Fibroblast of upper back skin (primary cell): Measurements from ENCODE around the gene CDH2.
A peak's percentile ranks its signal among the peaks of the same experiment; 100 is the strongest.

ENCODE experiments used
- DNase-seq: peaks from one replicate; pipeline ENCODE4 v3.0.0-alpha.2; 2013

Gene CDH2

DNA sequence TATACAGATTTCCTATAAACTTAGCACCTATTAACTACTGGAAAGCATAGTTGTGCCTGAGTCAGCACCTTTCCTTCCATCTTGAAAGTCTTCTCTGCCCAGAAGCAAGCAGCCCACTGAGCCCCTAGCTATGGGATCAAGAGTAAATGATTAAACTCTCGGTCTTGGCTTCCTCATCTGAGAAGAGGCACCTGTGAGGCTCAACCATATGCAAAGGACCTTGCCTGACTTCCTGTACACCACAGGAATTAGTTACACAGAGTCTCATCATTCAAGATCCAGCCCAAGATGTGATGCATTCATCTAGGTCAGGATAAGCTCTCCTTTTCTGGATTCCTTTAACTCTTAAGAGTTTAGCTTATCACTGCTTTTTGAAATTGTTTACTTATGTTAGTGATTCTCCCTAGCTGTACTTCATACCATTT is 96.0 kb downstream of the CDH2 start:
- peak; percentile 60 for DNase-seq

DNA sequence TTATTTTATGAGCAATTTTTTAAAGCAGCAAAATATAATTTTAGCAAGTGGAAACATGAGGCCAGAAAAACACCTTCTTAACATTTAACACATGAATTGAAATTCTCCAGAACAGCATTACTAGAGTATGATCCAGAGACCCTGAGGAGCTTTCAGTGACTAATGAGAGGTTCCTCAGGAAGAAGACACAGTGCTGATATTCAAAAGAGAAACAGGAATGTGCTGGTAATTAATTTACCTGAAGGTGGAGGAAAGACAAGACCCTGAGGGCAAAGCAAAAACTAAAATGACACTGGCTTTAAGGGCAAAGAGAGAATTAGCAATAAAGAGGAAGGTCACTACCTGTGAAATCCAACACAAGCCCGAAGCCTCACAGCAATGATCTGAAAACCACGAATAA is 97.0 kb downstream of the CDH2 start:
- DNase-seq, result no peak

DNA sequence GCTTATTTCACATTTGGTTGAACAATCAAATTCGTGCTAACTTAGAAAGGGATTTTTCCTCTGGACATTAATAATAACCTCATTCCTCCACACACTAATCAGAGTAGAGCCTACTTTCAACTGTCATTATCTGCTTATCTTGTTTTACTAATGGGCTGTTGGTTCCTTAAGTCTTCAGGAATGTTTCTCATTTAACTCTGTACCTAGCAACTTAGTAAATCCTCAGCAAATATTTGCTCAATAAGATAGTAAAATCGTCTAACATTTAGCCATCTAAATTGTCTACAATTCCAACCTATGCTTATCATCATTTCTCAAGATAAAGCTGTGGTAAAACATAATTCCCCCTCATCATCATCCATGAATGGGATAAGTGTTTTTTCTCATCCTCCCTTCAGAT is 98.1 kb downstream of the CDH2 start:
- DNase-seq, result no peak

DNA sequence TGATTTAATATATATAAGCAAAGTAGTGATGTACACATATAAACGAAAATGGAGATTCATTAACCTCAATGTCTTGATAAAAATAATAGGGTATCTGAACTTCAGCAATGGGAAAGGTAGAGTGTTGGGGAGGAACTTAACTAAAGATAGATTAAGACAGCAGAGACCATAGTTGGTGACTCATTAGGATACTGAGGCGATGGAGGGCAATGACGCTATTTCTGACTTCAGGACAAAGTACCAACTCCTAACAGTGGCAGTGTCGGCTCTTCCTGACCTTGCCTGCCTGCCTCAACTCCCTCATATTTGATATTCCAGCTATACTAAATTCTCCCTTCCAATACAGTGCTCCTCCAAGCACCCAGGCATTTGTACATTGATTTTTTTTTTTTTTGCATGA is 98.6 kb downstream of the CDH2 start:
- no peak for DNase-seq

DNA sequence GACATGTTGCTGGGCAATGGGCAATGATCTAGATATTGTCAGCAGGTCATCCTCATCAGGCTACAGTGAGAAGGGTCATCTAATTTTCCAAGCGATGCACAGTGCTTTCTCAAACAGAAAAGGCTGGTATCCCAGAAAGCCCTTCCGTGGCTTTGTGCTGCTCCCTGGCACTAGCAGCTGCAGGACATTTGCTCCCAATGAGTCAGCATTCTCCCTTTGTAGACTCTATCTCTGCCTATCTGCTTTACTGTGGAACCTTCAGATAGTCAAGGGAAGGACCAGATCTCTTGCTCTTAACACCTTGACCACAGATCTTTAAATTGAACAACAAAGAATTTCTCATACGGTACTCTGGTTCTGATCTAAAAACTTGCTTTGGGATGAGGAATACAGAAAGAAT is 101.4 kb downstream of the CDH2 start:
- DNase-seq, result peak; percentile 51

DNA sequence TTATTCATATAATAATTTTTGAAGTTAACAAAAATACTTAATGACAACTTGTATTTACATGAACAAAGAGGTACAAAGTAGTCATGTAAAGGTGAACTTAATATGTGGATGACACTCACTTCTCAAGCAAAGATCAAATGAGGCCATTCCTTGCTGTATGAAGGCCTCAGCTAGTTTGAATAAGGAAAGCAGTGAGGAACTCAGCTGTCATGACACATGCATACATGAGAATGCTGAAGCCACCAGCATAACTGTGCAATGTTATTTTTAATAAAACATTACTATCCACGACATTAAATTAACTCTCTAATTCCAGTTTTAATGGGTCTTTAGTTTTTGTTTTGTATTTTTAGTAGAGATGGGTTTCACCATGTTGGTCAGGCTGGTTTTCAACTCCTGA is 102.9 kb downstream of the CDH2 start:
- DNase-seq, result no peak

DNA sequence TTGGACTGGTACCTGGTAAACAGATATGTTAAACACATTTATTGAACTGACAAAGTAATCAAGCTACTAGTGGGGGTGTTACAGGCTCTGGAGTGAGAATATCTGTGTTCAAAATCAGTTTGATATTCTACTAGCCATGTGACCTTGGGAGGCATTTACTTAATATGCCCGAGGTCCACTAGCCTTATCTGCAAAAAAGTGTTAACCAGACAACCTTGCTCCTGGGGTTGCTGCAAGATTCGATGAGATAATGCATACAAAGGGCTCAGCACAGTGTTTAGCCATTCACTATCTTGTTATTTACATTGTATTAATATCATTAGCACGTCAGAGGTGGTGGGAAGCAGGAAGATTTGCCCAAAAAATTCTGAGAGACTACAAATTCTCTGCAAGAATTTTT is 103.3 kb downstream of the CDH2 start:
- DNase-seq, result no peak

DNA sequence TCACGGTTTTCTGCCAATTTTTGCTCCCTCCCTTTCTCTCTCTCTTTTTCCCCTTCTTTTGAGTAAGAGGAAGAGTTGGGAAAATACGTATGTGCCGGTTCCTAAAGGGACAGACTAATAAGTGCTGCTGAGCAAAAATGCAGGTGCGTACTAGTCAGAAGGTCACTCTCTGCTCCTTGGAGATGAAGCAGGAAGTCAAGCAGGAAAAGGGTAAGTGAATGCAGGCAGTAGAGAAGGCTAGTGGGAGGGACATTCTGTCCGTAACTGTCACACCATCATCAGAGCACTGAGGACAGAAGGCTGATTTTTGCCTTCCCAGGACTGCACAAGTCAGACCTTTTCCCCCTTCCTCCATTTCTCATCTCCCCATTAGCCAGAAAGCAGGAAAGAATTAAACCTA is 105.7 kb downstream of the CDH2 start:
- no peak for DNase-seq

DNA sequence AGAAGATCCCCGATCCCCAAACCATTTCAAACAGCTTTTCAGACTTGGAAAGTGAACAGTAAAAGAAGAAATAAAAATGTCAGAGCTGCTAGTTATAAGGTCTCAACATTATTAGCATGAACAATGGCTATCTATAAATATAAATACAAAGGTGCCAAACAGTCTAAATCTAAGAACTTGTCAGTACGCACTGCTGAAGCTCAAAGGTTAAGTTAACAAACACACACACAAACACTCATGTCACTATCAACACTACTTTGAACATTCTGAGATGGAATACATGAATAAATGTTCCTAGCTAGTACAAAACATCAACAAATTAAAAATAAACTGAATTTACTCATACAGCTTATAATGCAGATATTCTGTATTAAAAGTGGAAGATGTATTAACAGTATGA is 108.7 kb downstream of the CDH2 start:
- no peak for DNase-seq

DNA sequence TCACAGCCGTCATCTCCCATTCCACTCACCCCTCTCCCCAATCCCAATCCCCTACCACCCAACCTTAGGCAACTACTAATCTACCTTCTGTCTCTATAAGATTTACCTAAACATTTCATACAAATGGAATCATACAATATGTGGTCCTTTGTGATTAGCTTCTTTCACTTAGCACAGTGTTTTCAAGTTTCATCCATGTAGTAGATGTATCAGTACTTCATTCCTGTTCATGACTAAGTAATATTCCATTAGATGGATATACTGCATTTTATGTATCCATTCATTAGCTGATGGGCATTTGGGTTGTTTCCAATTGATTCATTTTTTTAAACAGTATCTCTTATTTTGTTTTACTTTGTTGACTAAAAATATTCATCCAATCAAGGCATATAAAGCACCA is 109.6 kb downstream of the CDH2 start:
- DNase-seq, result no peak

DNA sequence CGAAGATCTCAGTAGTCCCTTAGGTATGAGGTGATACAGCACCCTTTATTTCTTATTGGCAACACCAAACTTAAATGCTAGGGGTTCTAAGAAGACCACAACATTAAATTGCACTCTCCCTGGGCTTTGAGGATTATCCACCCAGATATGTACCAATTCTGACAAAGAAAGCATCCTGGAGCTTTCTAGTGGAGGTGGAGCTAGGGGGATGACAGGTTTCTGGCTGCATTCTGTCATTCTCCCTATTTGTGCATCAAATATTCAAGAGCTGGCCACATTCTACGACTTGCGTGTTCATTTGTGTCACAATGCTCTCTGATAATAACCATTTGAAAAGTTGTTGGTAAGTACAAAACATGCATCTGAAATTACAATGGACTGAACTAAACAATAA is 111.1 kb downstream of the CDH2 start:
- DNase-seq, result no peak

DNA sequence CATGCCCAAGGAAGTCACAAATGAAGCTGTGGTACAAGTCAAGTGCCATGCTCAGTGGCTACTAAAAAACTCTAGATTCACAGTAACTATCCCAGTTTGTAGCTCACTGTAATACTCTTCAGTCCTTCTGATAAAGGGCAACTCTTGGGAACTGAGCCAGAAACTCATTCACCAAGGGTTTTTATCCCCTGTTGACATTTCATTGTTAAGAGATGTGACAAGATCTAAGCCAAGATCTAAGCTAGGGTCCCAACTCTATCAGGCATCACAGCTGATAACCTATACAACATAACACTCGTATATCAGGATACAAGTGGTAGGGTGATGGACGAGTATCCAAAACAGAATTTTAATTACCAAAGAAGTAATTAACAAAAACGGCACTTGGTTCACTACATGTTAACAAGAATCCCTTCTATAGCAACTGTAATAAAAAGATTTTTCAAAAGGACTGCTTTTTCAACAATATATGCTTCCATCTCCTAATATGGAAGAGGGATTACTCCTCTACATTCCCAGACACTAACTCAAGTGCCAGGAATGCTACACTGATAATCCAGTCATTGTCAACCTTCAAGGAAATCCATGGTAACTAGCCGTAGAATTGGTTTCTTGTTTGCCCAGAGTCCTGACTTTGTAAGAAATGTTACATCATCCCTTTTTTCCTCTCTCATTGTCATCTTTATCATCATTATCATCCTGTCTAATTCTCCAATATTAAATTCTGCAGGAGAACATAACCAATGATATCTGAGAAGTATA is 111.7 kb downstream of the CDH2 start:
- peak; percentile 99 for DNase-seq

DNA sequence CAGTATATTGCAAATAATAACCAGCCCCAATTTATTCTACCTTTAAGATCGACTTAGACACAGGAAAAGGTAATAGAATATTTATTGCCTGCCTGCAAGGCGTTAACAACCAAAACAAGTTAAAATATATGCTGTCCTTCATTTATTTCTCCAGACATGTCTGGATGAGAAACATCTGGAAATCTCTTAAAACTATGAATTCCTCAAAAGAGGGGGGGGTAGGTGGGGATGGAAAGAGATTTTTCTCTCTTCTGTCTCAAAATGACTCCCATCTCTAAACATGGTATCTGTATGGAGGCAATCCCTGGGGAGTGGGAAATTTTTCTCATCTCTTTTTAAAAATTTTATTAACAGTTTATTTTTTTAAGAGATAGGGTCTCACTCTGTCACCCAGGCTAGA is 113.0 kb downstream of the CDH2 start:
- peak; percentile 83 for DNase-seq

DNA sequence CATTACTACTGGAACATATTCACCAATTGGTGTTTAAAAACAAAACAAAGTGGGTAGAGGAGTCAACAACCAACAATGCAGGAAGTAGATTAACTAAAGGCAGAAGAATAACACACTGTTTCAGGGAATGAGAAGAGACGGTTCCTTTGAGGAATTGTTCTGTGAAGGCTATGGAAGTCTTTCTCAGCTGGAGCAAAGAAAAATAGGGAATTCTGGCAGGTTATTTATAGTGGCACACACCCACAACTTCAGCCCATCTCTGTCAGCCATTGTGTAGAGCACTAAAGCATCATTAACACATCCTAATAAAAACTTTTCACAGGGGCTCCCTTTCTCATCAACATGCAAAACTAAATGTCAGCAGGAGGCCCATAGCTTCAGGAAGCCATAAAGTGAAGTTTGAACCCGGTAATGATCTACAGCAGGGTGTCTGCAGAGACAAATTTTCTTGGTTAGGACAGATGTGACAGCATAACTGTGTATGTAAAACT is 113.6 kb downstream of the CDH2 start:
- peak; percentile 62 for DNase-seq

DNA sequence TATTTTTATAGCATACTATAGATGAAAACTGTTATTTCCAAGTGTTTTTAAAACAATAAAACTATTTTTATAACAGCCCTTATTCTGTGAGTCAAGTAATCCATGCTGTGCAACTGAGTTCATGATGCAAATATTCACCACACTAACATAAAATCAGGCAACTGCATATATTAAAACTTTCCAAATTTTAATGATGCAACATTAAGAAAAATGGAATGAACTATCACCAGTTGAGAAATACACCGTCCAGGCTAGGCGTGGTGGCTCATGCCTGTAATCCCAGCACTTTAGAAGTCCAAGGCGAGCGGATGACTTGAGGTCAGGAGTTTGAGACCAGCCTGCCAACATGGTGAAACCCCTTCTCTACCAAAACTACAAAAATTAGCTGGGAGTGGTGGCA is 114.5 kb downstream of the CDH2 start:
- peak; percentile 84 for DNase-seq

DNA sequence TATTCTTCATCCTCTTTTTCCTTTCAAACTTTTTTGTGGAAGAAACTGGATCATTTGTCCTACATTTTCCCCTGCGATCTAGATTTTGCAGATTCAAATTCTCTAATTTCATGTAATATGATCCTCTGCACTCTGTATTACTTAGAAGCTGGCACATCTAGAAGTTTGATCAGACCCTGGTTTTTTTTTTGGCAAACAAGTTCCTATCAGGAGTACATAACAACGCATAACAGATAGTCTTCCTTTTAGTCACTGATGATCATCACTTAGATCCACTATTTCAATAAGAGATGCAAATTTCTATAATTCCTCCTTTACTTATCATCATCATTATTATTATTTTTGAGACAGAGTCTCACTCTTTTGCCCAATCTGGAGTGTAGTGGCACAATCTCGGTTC is 117.1 kb downstream of the CDH2 start:
- DNase-seq, result no peak

DNA sequence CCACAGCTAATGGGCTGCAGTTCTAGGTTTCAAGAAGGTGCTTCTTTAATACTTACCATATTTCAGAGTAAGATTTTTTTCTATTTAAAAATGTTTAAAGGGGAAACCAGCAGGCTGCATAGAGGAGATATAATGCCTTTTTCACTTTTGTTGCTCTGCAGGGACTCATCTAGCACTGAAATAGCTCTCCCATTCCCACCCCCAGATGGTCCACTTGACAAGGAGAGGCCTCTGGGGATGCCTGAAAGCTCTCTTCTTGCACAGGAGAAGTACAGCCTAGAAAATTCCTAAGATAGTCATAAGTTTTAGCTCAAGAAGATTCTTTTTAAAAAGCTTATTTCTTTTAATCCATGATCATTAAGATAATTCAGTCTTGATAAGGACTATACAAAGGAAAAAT is 126.4 kb downstream of the CDH2 start:
- peak; percentile 61 for DNase-seq

DNA sequence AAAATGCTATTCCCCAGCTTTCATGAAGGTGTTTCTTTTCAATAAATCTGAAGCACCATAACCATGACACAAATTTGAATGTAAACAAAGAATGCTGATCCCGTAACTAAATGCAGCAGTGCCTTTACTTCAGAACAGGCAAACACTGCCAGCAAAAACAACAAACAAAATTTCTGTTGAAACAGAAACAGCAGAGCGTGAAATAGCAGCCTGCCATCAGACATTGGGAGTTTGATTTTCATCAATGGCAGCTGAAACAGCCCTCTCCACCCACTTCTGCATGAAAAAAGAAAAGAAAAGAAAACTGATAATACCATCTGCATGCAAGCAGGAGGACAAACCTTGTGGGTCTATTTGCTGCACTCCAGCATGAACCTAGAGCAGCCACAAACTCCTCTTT is 128.3 kb downstream of the CDH2 start:
- DNase-seq, result no peak

DNA sequence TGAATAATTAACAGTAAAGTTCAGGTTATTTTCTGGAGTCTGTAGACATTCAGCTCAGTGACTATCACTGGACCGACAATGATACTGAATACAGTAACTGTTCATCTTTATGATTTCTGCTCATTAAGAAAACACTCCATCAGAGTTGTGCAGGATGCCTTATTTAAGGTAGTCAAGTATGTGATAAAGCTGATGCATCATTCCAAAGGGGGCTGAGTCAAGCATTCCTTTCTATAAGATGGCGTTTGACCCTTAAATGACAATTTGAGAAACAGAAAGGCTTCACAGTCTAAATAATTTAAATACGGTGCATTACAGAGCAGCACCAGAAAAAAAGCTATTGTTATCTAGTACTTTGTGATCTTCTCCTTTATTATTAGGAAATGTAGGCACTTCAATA is 131.1 kb downstream of the CDH2 start:
- DNase-seq, result peak; percentile 65

DNA sequence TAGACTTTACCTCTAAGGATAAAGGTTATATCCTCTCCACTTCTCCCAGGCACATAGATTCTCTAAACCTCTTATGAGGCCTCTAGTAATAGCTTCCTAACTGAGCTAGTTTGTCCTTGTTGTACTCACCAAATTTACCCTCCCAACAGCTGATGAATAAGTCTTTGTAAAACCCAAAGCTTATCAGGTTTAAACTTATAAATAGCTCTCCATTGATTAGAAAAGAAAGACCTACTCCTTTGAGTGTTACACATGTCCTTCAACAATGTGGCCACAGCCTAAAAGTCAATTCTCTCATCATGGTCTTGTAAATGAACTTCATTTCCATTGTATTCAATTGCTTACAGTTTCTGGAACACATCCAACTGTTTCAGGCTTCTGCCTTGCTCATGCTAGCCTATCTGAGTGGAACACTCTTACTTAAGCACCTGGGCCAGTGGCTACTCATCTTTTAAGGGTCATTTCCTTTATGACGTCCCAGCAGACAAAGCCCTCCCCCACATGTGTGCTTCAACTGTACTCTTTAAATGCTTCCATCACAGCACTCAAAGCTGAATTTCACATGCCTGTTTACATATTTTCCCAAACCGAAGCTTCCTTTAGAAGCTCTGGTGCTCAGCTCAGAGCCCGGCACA is 131.6 kb downstream of the CDH2 start:
- DNase-seq, result peak; percentile 75

DNA sequence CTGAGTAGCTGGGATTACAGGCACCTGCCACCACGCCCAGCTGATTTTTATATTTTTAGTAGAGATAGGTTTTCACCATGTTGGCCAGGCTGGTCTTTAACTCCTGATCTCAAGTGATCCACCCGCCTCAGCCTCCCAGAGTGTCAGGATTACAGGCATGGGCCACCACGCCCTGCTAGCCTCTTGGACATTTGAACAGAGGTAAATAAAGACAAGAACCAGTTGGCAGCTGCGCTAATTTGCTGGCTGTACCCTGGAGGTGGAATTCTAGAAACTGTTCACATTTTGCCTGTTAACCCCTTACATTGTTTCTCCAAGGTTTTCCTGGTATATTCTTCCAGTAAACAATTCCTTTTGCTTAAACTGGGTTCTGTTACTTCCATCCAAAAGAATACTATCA is 132.9 kb downstream of the CDH2 start:
- DNase-seq, result no peak

DNA sequence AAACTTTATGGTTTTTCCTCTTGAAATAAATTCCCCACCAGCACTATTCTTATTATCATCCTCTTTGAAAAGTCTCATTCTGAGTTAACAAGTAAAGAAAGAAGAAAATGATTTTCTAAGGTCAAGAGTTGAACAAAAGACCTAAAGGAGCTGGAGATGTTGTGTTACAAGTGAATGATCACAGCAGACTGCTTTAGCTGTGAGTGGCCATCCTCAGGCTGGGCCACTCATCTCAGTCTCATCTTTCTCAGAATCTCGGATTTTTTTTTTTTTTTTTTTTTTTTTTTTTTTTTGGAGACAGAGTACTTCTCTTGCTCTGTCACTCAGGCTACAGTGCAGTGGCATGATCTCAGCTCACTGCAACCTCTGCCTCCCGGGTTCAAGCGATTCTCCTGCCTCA is 133.3 kb downstream of the CDH2 start:
- no peak for DNase-seq

DNA sequence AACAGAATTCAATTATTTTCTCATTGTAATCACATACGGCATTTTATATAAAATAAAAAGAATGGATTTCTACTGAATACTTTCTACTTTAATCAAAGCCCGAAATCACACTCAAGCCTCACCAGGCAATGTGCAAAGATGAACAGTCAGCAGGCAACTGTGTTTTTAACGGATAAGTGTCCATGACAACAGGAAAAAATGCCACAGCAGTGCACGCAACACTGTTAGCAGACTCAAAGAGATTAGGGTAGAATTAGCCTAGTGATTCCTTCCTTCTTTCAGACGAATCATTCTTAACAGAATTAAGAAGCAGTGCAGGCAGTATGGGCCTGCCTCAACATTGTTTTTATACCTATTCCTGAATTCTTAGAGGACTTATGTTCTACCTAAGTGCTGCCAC is 135.6 kb downstream of the CDH2 start:
- peak; percentile 49 for DNase-seq

DNA sequence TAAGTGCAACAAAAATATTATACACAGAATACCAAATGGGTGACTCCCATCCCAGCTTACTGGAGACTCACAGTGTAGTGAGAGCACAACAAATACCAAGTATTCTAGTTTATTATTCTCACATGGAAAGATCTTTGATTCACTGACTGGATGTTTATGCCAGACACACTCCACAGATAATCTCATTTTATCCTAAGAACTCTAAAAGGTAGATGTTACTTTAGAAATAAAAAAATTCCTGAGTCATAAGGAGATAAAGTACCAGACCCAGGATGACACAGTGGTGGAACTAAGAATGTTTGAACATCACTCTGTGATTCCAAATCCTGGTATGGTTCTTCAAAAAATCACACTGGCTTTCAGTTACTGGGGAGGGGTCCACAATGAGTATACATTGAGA is 136.2 kb downstream of the CDH2 start:
- no peak for DNase-seq

DNA sequence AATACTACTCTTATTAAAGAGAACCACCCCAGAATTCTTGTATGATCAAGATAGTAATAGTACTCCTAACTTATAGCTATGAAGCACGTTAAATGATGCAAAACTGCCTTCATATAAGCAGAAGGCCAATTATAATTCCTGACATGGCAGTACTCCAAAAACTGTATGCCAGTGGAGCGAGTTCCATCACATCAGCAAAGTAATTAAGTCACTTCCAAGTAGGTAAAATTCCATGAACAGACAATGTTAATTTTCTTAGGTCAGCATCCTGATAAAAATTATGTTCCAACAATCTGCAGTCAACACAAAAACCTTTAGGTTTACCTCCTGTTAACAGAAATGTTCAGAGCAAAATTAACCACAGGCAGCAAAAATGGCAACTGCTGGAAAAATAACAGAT is 136.7 kb downstream of the CDH2 start:
- DNase-seq, result no peak
